Measurements from ENCODE around the gene RHEBL1.

DNA sequence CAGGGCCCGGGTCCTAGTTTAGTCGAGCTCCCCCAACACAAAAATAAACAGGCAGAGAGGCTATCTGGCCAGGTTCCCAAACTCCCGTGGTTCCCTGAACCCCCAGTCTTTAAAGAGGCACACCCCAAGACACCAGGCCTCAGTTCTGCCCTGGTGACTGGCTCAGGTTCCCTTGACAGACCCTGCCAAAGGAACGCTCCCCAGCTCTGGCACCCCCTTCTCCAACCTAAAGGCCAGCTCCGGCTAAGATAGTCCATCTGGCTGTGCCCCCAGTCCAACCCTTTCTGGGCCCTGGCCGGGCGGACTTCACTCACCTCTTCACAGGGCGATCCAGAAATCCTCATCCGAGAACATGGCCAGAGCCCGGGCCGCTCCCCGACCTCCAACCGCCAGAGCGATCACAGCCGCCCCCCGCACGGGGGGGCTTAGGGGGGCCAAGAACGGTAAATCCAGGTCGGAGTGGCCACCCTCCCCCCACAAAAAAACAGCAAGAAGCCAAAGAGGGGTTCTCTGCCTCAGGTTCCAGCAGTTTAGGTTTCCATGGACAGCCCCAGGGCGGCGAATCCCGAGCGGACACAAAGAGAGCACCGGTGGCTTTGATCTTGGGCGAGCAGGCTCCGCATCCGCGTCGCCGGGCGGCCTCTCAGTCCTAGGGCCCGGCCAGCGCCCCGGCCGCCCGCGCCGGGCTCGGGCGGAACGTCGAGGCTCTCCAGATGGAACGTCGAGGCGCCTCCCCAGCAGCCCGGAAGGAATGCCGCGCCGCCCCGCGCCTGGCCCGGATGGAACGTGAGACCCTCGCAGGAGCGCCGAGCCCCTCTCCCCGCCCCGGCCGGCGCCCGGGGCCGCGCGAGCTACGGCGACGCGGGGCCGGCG, 10.2 kb downstream of the RHEBL1 start:
- no peak for TF ChIP-seq CTCF (IDR thresholded peaks at IDR 0.05 in 4 of 5, conservative IDR thresholded peaks at IDR 0.05 in 1 of 5)
- TF ChIP-seq POLR2A (IDR thresholded peaks at IDR 0.05): no peak

Measured in gastrocnemius medialis (tissue), 4 donors.